HepG2 (cell line): ENCODE measurements around the gene STEAP3. TPM values are rescaled to one million over a fixed set of nuclear protein-coding genes. Genes with fewer than 3 reads are reported as not detected.

Source experiments
- ATAC-seq: fragments of 200-7000 bp; cut with Tn5 transposase; 3 replicates; pipeline ENCODE4 v1.9.1; 2020; ENCODE audit warnings: mild to moderate bottlenecking, moderate library complexity
- BruUV-seq: library from RNA; stranded (reverse); fragments of 400-500 nt; replicated peaks from 2 replicates; lab custom pipeline; 2021; lab: Mats Ljungman, UMichigan
- CTCF ChIA-PET: fragments of 300-600 bp; formaldehyde crosslinking; extraction: SDS; loops from one replicate; lab custom pipeline; 2021; ENCODE audit warnings: low total read pairs, inconsistent platforms, low intra/inter-chr PET ratio; lab: Yijun Ruan, JAX
- POLR2A ChIA-PET: fragments of 350-600 bp; sonication (Branson Sonifier 250); formaldehyde crosslinking; loops from one replicate; lab custom pipeline; 2020; ENCODE audit warnings: antibody characterized with exemption, inconsistent platforms; lab: Yijun Ruan, JAX
- DNase-seq: peaks from one replicate; pipeline ENCODE4 v3.0.0-alpha.2; 2015; ENCODE audit warnings: low spot score
- FAIRE-seq: peaks from 3 replicates; lab custom pipeline; 2011; peaks lifted over from hg19 to GRCh38; lab: Jason Lieb, UNC
- H2AFZ ChIP-seq: one replicate; pipeline ENCODE4 v1.6.1; 2011; ENCODE audit warnings: low read length, inconsistent platforms
- H3K27ac ChIP-seq: fragments of 300-600 bp; 3 replicates; pipeline ENCODE4 v1.8.0; 2011; ENCODE audit warnings: mixed run types, mild to moderate bottlenecking, mixed read lengths, low read length, inconsistent platforms; ENCODE audit not compliant: insufficient read depth; ENCODE audit errors: extremely low read length
- H3K27me3 ChIP-seq, 2 experiments: fragments of 200-600 bp in 1 of 2; 2 replicates in 1 of 2; 3 replicates in 1 of 2; pipeline versions ENCODE4 v1.6.0 to v1.8.0; 2011; ENCODE audit warnings: low read length in 2 of 2, mild to moderate bottlenecking in 2 of 2, moderate library complexity in 2 of 2, inconsistent platforms in 1 of 2; ENCODE audit not compliant: insufficient read depth in 2 of 2, control insufficient read depth in 1 of 2
- H3K36me3 ChIP-seq, 2 experiments: fragments of 200-600 bp in 1 of 2; replicated peaks in 1 of 2; 2 replicates in 1 of 2; 3 replicates in 1 of 2; pipeline versions ENCODE4 v1.5.1 to v1.8.0; 2011; ENCODE audit warnings: low read length in 2 of 2, inconsistent platforms in 1 of 2; ENCODE audit not compliant: insufficient read depth in 2 of 2, control insufficient read depth in 1 of 2
- H3K4me1 ChIP-seq: 2 replicates; pipeline ENCODE4 v1.5.1; 2012; ENCODE audit warnings: low read length, inconsistent platforms; ENCODE audit not compliant: insufficient read depth
- H3K4me2 ChIP-seq: 2 replicates; pipeline ENCODE4 v1.6.0; 2011; ENCODE audit warnings: low read depth, low read length, inconsistent platforms
- H3K4me3 ChIP-seq, 3 experiments: fragments of 200-600 bp in 1 of 3; sonication (generic), shearing (Covaris generic) in 1 of 3; replicated peaks in 1 of 3; 2 replicates each; pipeline ENCODE4 v1.5.1; 2011 to 2016; ENCODE audit warnings: low read length in 3 of 3, inconsistent platforms in 2 of 3, low read depth in 2 of 3, mild to moderate bottlenecking in 2 of 3, control low read depth in 1 of 3, mixed read lengths in 1 of 3; ENCODE audit not compliant: insufficient read depth in 1 of 3
- H3K79me2 ChIP-seq: one replicate; pipeline ENCODE4 v1.6.1; 2011; ENCODE audit warnings: low read length, inconsistent platforms; ENCODE audit not compliant: insufficient read depth
- H3K9ac ChIP-seq: 2 replicates; pipeline ENCODE4 v1.6.0; 2011; ENCODE audit warnings: mild to moderate bottlenecking, low read depth, low read length, inconsistent platforms; ENCODE audit not compliant: insufficient read depth
- H3K9me3 ChIP-seq: 2 replicates; pipeline ENCODE4 v1.5.1; 2012; ENCODE audit warnings: mild to moderate bottlenecking, low read length
- H4K20me1 ChIP-seq: 2 replicates; pipeline ENCODE4 v1.6.0; 2011; ENCODE audit warnings: inconsistent platforms, mild to moderate bottlenecking, low read length, moderate library complexity; ENCODE audit not compliant: insufficient read depth
- ARID2 ChIP-seq: sonication (generic); formaldehyde crosslinking; IDR thresholded peaks from 2 replicates; pipeline ENCODE4 v1.8.1; 2022; ENCODE audit warnings: mild to moderate bottlenecking, missing genetic modification reagents, borderline replicate concordance
- LRRFIP1 ChIP-seq: sonication (generic); formaldehyde crosslinking; conservative IDR thresholded peaks from 2 replicates; pipeline ENCODE4 v1.4.0; 2020; ENCODE audit warnings: missing genetic modification reagents
- MTA3 ChIP-seq: sonication (generic); formaldehyde crosslinking; IDR thresholded peaks from 2 replicates; pipeline ENCODE4 v1.4.0; 2020; ENCODE audit warnings: missing genetic modification reagents
- ZBTB20 ChIP-seq: sonication (generic); formaldehyde crosslinking; IDR thresholded peaks from 2 replicates; pipeline ENCODE4 v1.8.1; 2023; ENCODE audit warnings: missing genetic modification reagents, low read depth, mild to moderate bottlenecking, borderline replicate concordance
- ZMYM3 ChIP-seq: sonication (generic); formaldehyde crosslinking; IDR thresholded peaks from 2 replicates; pipeline ENCODE4 v1.5.1; 2020; ENCODE audit warnings: mild to moderate bottlenecking, missing genetic modification reagents
- ZNF550 ChIP-seq: sonication (generic); formaldehyde crosslinking; IDR thresholded peaks from 2 replicates; pipeline ENCODE4 v1.4.0; 2020; ENCODE audit warnings: mild to moderate bottlenecking, missing genetic modification reagents, borderline replicate concordance
- WGBS: methylation state at CpG from one replicate; pipeline ENCODE4 v1.1.6; 2017; ENCODE audit warnings: low lambda C conversion rate; 5-methylcytosine and 5-hydroxymethylcytosine counted together
- in situ Hi-C: cut with HindIII; loops from 2 replicates; pipeline ENCODE4 v1.10.0; 2017; ENCODE audit warnings: low pct_unique_long_range_greater_than_20kb; ENCODE audit not compliant: extremely low pct_ligation_motif_present
- intact Hi-C: fragments of 100-400 bp; cut with micrococcal nuclease; formaldehyde crosslinking; loops from one replicate; pipeline ENCODE4 v1.10.0; 2022; ENCODE audit not compliant: unreplicated experiment
- polyA plus RNA-seq, 8 experiments: library from polyadenylated mRNA; depleted of rRNA in 3 of 8; stranded (reverse) in 7 of 8; unstranded in 1 of 8; fragments of >200 nt; fragmentation: Illumina TruSeq in 4 of 8; extraction: Trizol in 4 of 8; gene quantifications; 2 replicates each; pipeline versions ENCODE4 v1.2.1 to v1.2.3, GENCODE V29; 2011 to 2016; ENCODE audit warnings: low read depth in 4 of 8, missing spikeins in 1 of 8, mixed read lengths in 1 of 8; ENCODE audit not compliant: insufficient read depth in 1 of 8
- total RNA-seq, 5 experiments: library from RNA; depleted of rRNA; stranded (reverse); fragments of >200 nt; fragmentation: Illumina TruSeq; extraction: Trizol; gene quantifications; 2 replicates each; pipeline ENCODE4 v1.2.3, GENCODE V29; 2016; ENCODE audit warnings: low read depth in 1 of 5

Gene STEAP3
- total and polyA plus RNA-seq, 2 of the 13 experiments (the other 11 are each of a cell fraction or from before 2014, with no cell fraction given): 7.3 to 21.1 TPM

- TF ChIP-seq LRRFIP1 (CRISPR knock-in tag): no peak
- no peak for TF ChIP-seq ZBTB20 (CRISPR knock-in tag)
- TF ChIP-seq ZNF550 (CRISPR knock-in tag): no peak
Observed at GRCh38 chr2:119207447-119207846, 16.2 kb upstream of the STEAP3 start (continued).

GRCh38 chr2:119208791-119209203, 14.8 kb upstream of the STEAP3 start:
- Histone ChIP-seq H2AFZ (no peak overlapping the region), H3K27ac (no peak overlapping the region), H3K27me3 (peaks cover 2 to 14% of the 10 kb centered on the region in 2 experiments; a peak in 3 of 5 replicates), H3K36me3 (no peaks in the 10 kb centered on the region), H4K20me1 (no peaks in the 10 kb centered on the region), H3K4me3 (no peak overlapping the region), H3K9ac (no peak overlapping the region), H3K79me2 (no peaks in the 10 kb centered on the region), H3K9me3 (no peaks in the 10 kb centered on the region), H3K4me2 (no peak overlapping the region), H3K4me1 (no peaks in the 10 kb centered on the region)
- peak; percentile 61 for ATAC-seq
- intact Hi-C loops: no loop called here
- WGBS: 18% methylated on average over 4 of the region's 4 CpGs
- ChIA-PET CTCF (no interaction called here), POLR2A (interaction anchor here (0.5 kb wide), 1 partner anchor 1353 kb away, joined by 3 read pairs; no protein-coding TSS in a partner anchor)
- DNase-seq: no peak
- no peak for TF ChIP-seq ARID2 (CRISPR knock-in tag)
- no peak for TF ChIP-seq ZMYM3
- no peak for TF ChIP-seq MTA3
- BruUV-seq: no TSS peak
- FAIRE-seq: no peak
- in situ Hi-C loops: no loop called here
